NCI-H446 treated with DMSO at 0.1 percent for 48 hours (cell line): ENCODE measurements around the gene CASZ1.

Source experiments
- DNase-seq: peaks from one replicate; lab custom pipeline; 2025; lab: John Stamatoyannopoulos, UW

The CASZ1 gene

DNA sequence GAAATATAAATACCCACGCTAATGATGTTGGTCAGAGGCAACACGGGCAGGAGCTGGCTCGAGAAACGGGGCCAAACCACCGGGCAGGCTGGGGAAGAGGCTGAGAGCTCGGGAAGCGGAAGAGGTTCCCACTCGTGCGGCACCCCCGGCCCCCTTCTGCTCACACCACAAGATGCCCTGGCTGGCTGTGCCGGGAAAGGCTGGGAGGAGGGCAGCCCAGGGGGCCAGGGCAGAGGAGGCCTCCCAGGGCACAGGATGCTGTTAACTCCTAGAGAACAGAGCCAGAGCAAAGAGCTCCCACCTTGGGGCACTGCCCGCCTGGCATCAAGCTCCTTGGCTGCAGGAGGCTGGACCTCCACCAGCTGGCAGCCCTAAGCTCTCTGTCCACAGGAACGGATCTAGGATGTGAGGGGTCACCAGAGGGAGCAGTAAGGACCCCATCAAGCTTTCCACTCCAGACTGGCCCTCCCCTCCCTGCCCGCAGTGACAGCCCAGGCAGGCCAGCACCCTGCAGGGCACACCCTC, 44.8 kb downstream of the CASZ1 start:
- DNase-seq: no peak

- DNase-seq: no peak
Measured at GRCh38 chr1:10751160-10751559, 45.3 kb downstream of the CASZ1 start.

DNA sequence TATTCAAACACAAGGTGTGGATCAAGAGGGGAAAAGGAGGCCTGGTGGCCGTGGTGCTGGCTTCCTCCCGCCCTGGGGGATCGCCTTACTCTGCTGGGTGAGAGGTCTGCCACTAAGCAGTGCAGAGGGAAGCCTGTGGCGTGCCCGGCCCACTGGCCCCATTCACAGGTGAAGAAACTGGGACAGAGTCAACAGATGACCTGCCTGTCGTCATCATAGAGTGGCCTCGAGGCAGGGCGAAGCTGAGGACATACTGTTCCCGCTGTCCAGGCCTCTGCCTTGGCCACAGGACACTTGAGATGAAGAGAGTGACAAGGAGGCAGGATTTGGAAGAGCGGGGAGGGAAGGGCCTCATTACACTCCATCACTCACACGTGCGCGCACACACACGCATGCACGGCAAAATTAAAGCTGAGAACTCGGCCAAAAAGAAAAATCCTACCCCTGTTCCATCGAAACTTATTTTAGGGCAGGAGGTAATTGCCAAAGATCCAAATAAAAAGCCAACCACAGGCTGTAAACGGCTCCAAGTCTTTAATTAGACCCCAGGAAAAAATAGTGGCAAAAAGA, 50.5 kb downstream of the CASZ1 start:
- no peak for DNase-seq

DNA sequence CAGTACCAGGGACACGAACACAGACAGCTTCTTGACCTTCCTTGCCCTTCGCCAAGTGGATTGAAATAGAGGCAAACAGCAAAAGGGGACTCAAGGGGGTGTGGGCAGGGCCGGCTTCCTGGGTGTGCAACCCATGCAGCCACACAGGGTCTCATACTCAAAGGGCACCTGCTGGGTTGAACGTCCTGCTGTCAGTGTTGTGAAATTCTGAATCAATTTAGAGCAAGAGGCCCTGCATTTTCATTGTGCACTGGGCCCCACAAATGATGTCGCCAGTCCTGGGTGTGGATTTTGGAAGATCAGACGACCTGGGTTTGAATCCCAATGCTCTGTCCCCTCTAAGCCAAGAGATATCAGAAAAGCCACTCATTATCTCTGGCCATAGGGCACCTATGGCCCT, 51.1 kb downstream of the CASZ1 start:
- DNase-seq: no peak

DNA sequence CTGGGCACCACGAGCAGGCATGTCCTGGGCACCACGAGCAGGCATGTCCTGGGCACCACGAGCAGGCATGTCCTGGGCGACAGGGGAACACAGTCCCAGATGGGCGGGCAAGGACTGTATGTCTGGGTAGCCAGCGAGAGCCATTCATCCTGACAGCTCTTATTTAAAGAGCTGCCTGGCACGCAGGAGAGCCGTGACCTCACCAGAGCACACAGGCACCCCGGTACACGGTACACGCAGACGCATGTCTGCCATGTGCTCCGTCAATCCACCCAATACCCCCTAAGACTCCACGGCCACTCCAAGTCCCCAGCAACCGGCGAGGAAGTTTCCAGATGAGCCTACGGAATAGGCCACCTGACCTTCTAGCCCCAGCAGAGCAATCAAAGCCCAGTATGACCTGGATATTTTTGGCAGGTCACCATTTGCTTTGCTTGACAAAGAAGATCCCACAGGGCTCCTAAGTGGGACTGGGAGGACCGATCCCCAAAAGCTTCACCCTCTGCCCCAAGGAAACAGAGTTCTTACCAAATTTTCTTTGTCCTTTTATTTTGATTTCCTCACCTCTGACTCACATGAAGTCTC, 51.7 kb downstream of the CASZ1 start:
- no peak for DNase-seq

- no peak for DNase-seq
Measured at GRCh38 chr1:10744029-10744428, 52.4 kb downstream of the CASZ1 start.

GRCh38 chr1:10741696-10742095, 54.8 kb downstream of the CASZ1 start:
- DNase-seq: no peak

GRCh38 chr1:10740123-10740522, 56.3 kb downstream of the CASZ1 start:
- DNase-seq: no peak

DNA sequence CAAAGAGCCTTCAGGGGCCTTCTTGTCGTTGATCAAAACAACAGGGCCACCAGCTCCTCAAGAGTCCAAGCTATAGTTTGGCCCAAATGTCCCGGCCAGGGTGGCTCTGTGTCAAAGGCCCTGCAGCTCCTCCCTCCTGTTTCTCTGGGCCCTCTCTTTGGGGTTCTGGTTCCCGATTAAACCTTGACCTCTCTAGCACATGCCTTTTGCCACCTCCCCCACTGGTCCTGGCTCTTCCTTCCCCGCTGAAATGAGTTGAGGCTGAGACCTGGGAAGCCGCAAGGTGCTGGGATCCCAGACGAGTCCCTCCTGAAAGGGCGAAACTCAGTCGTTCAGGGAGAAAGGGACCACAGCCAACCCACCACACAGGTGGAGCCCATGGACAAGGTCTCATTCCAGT, 56.9 kb downstream of the CASZ1 start:
- no peak for DNase-seq

GRCh38 chr1:10738061-10739058, 58.1 kb downstream of the CASZ1 start:
- DNase-seq: no peak

GRCh38 chr1:10737651-10738050, 58.8 kb downstream of the CASZ1 start:
- DNase-seq: no peak

DNA sequence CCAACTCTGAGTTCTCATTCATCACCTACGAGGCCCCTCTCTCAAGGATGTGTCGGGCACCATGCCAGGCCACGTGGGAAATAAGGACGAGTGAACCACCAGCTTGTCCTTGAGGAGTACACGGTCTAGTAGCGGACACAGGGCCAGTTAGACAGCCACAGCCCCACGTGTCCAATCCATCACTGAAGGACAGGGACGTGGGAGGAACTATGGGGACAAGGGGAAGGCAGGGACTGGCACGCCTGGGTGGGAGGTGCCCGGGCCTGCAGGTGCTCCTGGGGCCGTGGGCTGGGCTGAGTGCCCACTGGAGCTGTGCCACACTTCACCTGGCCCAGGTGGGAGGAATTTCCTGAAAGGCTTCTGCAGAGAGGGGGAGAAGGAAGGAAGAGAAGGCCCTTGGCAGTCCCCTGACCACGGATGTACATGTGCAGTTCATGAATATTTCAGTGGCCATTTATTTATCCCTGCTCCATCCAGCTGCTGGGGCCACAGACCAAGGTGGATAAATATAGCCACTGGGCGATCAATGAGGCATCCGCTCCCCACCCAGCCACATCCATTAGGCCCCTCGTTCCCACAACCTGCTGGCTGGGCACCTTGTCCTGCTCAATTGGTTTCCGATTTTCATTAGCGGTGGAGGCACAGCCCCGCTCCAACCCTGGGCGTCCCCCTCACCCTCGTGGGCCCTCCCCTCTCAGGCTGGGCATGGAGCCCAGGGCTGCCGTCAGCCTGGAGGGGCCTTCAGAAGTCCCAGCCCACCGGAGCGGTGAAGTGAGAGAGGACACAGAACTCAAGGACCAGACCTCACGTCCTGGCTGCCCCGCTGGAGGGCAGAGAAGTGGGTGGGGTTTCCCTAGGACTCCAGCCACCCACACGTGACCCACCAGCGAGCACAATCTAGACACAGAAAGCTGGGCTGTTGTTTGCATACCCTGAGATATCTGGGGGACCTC, 59.5 kb downstream of the CASZ1 start:
- DNase-seq: no peak

DNA sequence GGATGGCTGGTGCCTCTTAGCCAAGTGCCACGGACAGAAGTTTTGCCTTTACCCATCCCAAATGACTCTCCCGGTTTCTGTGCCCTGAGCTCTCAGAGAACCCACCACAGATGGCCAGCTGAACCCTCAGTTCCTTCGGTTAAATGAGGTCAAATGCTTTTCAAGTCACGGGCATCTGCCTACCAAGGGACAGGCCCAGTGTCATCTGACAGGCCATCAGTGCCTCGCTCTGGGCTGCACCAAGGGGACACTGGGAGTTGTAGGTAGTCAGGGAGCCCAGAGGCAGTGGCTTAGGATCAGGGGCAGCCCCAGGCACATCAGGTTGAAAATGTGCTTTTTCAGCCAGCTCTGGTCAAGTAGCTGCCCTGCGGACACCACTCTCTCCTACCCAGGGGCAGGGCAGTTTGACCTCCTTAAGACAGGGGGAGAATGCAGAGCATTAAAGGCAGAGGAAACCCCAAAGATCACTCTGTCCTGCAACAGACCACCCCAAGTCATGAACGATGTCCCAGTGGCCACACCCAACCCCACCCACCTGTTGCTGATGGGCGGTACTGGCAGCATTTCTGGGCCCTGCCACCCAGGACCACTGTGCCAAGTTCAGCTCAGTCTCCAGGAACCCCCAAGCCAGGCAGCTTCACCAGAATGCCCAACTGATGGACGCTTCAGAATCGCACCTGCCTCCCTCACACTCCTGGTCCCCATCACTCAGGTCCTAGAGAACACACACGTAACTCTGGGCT, 60.7 kb downstream of the CASZ1 start:
- DNase-seq: no peak

- no peak for DNase-seq
Measured at GRCh38 chr1:10734962-10735544, 61.4 kb downstream of the CASZ1 start.

DNA sequence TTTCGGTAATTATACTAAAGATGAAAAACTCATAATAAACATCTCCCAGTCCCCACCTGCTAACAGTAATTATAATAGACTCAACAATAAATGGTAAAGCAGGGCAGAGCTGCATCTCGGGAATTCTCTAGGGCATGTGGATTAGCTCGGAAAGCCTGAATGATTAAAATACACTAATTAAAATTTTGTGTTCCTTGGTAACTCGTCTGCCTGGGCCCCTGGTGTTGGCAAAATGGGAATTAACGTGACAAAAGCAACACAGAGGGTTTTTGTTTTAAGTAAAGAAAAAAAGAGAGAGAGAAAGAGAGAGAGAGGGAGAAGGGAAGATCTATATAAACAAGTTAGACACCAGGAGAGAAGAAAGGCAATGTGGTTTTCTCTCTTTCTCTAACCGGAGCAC, 62.1 kb downstream of the CASZ1 start:
- DNase-seq: no peak

GRCh38 chr1:10733474-10734366, 62.7 kb downstream of the CASZ1 start:
- DNase-seq: no peak

DNA sequence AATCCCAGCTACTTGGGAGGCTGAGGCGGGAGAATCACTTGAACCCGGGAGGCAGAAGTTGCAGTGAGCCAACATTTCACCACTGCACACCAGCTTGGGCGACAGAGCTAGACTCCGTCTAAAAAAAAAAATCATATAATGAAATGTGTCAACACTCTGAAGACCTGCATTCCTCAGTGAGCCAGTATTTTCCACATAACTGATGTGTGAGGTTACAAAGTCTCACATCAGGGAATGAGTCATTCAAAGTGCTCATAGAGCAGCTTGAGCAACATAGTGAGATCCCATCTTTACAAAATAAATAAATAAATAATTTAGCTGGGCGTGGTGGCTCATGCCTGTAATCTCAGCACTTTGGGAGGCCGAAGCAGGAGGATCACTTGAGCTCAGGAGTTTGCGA, 65.5 kb downstream of the CASZ1 start:
- DNase-seq: no peak

- DNase-seq: no peak
Measured at GRCh38 chr1:10728595-10729410, 67.6 kb downstream of the CASZ1 start.

GRCh38 chr1:10727751-10728232, 68.7 kb downstream of the CASZ1 start:
- peak; percentile 69 for DNase-seq
